Measurements from ENCODE around the gene SLC35B4.

SLC35B4 gene

DNA sequence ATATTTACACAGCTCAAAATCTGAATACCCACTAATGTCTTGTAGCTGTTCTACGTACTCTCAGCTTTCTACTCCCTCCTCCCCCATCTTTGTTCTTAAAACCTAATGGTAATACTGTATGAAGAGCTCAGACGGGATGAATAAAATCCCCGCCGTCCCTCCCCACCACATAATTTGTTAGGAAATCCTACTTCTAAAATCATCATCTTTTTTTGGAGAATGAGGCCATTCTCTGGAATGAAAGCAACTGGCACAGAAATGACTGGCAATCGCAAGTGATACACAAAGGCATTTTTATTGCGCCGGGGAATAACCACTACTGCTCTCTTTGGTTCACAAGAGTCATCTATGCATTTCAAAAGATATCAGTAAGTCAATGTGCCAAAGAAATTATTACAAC lies 27.3 kb downstream of the SLC35B4 start:
- DNase-seq: no peak

DNA sequence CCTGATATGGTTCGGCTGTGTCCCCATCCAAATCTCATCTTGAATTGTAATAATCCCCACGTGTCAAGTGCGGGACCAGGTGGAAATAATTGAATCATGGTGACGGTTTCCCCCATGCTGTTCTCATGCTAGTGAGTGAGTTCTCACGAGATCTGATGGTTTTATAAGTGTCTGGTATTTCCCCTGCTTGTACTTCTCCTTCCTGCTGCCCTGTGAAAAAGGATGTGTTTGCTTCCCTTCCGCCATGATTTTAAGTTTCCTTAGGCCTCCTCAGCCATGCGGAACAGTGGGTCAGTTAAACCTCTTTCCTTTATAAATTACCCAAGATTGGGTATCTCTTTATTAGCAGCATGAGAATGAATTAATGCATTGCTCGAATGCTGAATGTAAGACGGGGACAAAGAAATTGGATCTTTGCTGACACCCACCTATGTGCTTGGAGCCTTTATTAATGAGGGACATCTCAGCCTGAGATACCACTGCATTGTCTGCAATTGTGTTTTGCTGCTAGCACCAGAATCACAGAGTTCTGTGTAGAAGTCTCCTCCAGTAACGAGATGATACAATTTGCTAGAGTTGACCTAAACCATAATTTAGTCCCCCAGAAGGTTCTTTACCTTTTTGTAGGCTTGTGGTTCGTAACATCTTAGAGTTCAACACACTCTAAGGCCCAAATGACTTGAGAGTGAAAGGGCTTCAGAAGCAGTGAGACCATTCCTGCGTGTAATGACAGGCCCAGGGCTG lies 28.6 kb downstream of the SLC35B4 start:
- DNase-seq: no peak

DNA sequence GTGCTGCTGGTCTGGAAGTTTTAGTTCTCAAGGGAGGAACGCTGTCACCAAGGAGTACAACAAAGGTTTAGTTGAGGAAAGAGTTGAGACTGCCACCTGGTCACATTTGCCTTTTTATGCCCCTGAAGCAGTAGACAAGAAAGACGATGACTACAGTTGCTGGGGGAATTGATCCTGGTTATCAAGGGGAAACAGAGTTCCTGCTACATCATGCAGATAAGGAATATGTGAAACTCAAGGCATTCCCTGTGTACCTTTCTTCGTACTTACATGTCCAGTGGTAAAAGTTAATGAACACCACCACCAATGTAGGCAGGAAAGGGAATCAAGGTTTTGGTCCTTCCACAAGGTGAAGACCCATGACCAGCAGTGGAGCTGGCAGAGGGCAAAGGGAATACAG lies 31.8 kb downstream of the SLC35B4 start:
- no peak for DNase-seq

DNA sequence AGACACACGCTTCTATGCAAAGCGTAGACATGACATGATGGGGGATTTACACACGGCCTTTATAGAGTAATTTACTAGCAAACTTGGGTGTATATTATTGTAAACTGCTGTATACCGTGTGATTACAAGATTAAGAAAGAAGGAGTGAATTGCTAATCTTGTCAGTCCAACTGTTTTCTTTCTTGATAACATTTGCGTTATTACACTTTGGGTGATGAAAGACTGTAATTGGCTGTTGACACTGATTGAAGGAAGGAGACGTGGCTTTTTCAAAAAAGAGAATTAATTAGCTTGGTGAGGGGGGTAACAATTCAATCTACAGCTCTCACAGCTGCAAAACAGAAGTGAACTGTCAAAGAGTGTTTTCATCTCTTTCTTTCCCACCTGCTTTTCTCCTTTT lies 32.7 kb downstream of the SLC35B4 start:
- DNase-seq: no peak

DNA sequence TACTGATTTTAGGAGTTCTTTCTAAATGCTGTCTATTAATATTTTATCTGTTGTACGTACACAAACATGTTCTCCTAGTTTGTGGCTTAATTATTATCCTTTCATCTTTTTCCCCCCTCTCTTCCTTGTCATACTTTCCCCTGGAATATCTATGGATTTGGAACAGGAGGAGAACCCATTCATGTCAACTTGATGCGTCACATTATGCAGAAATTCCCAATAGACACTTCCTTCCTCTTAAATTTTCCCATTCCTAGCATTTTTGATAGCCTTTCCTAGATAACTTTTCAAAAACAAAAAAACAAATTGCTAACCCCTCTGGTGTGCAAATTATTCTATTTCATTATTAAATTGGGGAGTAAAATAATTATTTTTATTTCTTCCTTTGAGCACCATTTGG lies 36.2 kb downstream of the SLC35B4 start:
- DNase-seq: no peak

DNA sequence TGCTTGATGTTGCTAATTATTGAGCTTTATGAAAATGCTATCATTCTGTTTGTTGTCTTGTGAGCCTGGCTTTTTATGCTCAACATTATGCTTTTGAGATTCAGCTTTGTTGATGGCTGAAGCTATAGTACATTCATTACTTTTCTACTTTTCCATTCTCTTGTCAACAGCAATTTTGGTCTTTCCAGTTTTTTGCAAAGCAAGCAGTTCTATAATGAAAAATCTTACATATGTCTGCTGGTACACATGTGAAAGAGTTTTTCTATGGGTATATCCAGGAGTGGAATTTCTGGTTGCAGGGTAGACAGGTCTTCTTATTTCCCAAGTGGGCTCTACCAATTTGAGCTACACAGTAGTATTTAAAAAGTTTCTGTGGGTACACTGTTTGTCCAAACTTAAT lies 36.8 kb downstream of the SLC35B4 start:
- DNase-seq: no peak

DNA sequence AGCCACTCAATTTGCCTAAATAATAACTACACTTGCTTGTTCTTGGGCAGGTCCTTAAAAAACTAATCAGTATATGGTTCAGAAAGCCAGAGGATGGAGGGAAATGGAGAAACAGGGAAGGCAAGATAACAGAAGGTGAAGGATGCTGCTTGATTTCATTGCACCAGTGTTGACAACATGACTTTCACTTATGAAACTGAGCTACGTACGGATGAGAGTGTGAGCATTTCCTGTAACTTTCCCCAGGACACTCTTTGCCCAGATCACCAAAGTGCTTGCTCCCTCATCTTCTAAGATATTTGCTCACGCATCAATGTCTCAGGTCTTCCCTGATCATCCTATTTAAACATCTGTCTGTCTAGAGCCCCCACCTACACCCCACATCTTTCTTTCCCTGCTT lies 37.4 kb downstream of the SLC35B4 start:
- no peak for DNase-seq

DNA sequence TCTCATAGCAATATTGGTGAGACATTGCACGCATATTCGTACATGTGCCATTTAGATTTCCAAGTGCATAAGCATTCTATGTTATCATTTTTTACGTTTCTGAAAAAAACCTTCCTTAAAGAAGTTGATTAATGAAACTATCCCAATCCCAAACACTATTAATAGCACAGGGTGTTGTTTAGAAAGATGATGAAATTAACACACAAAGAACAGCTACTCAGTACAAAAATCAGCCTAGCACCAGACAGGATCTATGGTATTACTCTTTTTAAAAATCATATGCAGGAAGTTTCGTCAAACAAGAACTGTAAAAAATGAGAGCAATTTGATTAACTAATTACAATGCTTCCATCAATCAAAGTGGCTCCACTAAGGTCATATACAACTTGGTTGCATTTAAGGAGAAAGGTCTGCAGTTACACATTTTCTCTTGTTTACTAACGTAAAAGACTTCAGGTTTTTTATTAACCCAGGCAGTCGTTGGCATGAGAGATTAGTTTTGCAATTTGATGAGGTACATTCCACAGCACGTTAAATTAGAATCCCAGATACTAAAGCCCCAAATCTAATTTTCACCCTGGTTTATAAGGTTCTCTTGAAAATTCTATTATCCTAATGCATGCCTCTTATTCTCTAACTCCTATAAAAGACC lies 38.1 kb downstream of the SLC35B4 start:
- DNase-seq: no peak

DNA sequence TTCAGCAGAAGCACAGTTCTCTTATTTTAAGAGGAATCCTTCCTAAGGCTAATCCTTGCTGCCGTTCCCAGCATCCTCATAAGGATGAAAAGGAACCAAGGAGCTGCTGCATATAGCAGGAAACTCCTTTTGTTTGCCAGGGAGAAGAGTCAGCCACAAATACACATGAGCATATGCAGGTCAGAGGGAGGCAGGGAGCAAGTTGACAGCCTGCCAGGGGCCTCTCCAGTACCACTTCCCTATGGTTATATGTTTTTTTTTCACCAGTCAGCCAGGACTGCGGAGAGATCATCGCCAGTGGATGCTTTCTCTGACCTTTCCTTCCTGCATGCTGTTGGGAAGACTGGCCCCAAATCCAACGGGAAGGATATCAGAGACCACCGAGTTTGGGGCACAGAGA lies 39.8 kb downstream of the SLC35B4 start:
- DNase-seq: no peak

DNA sequence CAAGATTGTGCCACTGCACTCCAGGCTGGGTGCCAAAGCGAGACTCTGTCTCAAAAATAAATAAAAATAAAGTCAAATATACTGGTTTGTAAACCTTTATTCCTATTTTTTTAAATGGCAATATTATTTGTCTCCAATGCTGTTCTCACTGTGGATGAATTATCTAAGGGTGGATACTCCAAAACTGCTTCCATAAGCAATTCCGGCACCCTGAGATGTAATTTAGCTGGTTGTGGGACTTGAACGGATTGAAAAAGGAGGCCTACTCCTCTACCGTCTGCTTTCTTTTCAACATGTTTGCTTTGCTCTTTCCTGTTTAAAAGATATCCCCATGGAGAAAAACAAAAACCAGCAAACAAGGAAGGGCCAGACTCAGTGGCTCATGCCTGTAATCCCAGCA lies 54.4 kb downstream of the SLC35B4 start:
- DNase-seq: no peak

DNA sequence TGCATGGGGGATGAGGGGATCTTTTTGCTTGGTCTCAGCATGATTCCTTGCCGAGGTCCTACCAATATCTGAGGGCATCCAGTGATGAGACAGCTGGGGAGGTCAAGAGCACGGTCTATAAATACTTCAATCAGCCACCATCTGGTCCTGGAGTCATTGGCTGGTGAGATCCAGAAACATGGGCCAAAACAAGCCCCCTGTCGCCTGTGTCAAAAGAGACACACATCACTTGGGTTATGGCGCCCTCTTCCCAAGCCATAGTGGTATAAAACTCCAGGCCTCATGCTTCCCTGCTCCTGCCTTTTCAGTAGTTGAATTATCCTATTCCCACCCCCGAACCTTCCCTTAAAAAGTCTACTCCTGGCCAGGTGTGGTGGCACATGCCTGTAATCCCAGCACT lies 60.9 kb downstream of the SLC35B4 start:
- no peak for DNase-seq

DNA sequence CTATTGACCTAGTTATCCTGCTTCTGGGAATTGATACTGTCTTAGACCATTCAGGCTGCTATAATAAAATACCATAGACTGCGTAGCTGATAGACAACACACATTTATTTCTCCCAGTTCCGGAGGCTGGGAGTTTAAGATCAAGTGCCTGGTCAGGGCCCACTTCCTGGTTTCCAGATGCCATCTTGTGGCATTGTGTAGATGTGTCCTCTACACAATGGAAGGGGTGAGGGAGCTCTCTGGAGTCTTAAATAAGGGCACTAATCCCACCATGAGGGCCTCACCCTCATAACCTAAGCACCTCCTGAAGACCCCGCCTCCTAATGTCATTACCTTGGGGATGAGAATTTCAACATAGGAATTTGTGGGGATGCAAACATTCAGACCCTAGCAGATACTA lies 62.4 kb downstream of the SLC35B4 start:
- DNase-seq: no peak

DNA sequence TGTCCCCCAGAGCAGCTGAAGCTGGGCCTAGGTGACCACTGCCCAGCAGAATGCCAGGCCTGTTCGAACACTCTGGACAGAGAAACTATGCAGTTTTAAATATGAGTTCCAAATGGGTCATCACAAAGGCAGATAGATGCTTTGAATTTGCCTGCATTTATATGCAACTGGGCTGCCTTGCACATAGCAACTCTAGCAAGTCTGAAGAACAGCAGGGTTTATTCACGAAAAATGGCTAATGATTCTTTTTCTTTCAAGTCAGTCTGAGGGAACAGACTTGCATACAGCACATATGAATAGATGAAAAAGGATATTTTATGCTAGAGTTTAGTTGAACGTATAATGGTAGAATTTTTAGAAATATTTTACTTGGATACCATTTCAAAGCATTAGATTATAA lies 68.5 kb downstream of the SLC35B4 start:
- no peak for DNase-seq

DNA sequence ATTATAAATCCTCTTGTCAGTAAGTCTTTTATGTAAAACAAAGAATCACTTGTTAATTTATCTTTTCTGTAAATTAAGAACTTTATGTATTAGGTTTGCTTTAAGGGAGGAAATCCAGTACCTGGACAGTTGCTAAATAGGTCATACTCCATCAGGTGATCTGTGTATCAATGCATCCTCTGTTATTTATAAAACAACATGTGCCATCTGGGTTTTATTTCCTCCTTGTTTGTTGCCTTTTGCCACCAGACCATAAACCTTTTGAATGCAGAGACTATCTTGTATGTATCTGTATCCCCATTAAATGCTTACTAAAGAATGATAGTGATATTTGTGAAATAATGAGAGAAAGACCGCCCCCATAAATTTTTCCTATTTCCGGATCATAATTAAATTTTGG lies 70.0 kb downstream of the SLC35B4 start:
- no peak for DNase-seq

DNA sequence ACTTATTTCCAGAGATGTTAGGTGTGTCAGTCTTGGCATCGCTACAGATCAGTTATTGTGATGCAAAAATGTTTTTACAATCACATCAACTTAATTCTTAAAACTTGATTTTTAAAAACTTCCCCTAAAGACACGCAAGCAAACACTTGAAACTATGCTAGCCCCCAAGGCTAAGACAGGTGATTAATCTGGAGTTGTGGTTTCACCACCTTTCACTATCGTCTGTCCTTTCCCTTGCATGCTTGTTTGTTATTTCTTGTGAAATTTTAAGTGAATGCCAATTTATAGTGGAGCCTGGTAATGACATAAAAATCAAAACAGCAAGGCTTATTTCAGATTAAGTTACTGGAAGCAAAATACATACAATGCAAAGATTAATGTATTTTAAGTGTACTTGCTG lies 70.4 kb downstream of the SLC35B4 start:
- DNase-seq: no peak

DNA sequence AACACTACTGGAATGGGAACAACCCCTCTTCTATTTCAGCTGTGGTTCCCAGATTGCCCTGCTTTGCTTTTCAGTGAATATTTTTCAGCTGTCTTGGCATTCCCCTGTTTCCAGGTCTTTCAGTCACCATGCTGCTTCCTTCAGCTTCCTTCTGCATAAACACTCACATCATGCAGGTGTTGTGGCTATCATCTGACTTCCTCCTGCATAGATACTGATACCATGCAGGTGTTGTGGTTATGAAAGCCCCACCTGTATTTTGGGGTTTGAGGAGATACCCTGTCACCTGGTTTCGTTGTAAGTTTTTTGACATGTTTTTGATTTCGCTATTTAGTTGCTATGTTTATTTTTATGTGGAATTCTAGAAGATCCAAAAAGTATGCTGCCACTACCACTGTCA lies 71.5 kb downstream of the SLC35B4 start:
- no peak for DNase-seq
